HG03039 (cell line): ENCODE measurements around the gene AMDHD2.
"Not testable (repeated sequence)": the region's sequence is repeated elsewhere in the genome, so short reads cannot be mapped to it uniquely, and the experiment has no call there.

Experiments used
- ATAC-seq: cut with Tn5 transposase; IDR thresholded peaks from one replicate; pipeline ENCODE4 v1.9.1; 2021; ENCODE audit warnings: mild to moderate bottlenecking, moderate library complexity; ENCODE audit not compliant: unreplicated experiment

The AMDHD2 gene

GRCh38 chr16:2567506-2567905 lies 47.3 kb downstream of the AMDHD2 start:
- ATAC-seq: not testable (repeated sequence)

DNA sequence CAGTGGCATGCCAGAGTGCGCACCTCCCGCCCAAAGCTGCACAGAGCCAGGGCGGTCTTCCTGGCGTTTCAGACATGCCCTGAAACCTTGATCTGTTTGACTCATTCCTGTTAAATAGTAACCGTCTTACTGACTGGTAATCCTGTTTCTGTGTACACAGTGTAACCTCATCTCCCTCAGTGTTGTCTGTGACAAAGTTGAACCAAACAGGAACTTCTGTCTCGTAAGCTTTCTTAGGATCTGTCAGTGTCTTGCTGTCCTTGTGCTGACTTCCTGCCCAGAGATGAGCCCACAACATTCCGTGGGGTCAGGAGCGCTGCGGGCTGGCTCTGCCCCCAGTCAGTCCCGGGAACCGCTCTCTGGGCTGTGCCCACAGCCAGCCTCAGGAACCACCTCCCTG lies 48.4 kb downstream of the AMDHD2 start:
- not testable (repeated sequence) for ATAC-seq

- not testable (repeated sequence) for ATAC-seq
Measured at GRCh38 chr16:2572704-2573103, 52.5 kb downstream of the AMDHD2 start.

GRCh38 chr16:2575839-2576238 lies 55.7 kb downstream of the AMDHD2 start:
- ATAC-seq: not testable (repeated sequence)

DNA sequence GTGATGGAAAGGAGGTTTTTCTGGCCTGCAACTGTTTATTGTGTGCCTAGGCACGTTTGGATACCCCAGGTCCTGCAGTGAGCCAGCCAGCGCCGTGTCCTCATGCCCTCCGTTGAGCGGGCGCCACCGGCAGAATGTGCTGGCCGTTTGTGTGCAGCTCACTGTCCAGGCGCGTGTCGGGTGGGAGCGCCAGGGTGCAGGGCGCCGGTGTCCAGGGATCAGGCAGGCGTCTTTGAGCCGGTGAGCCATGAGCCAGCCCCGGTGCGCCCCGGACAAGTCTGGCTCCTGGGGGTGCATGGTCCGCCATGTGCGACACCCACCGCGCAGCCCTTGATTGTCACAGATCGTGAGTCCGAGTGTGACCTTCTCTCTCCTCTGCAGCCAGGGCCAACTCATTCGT lies 56.9 kb downstream of the AMDHD2 start:
- ATAC-seq: not testable (repeated sequence)

DNA sequence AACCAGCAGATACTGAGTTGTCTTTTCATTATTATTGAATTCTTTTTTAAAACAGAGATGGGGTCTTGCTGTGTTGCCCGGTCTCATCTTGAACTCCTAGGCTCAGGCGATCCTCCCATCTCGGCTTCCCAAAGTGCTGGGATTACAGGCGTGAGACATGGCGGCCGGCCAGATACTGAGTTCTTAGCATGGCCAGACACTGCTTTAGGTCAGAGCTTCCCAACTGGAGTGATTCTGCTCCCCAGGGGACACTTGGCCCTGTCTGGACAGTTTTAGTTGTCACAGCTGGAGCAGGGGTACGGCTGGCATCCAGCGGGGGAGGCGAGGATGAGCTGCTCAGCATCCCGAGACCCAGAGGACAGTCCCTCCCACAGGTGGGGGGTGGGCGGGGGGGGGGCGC lies 58.7 kb downstream of the AMDHD2 start:
- not testable (repeated sequence) for ATAC-seq

- not testable (repeated sequence) for ATAC-seq
Measured at GRCh38 chr16:2580143-2580542, 60.0 kb downstream of the AMDHD2 start.

GRCh38 chr16:2580818-2581217 lies 60.6 kb downstream of the AMDHD2 start:
- ATAC-seq: not testable (repeated sequence)
